SK-N-SH treated with all-trans-retinoic acid at 6 μM for 48 hours (cell line): ENCODE measurements around the gene U2AF2.

Experiments used
- ARNTL ChIP-seq: fragments of 450-650 bp; formaldehyde crosslinking; IDR thresholded peaks from 2 replicates; pipeline ENCODE4 v1.5.0; 2020; ENCODE audit warnings: low read depth, mild to moderate bottlenecking, moderate library complexity, borderline replicate concordance
- BACH2 ChIP-seq: fragments of 250-450 bp; sonication (Bioruptor Pico); IDR thresholded peaks from 2 replicates; pipeline ENCODE4 v1.9.0; 2021; ENCODE audit warnings: mild to moderate bottlenecking, borderline replicate concordance
- CSDC2 ChIP-seq: fragments of 250-450 bp; sonication (Bioruptor Pico); IDR thresholded peaks from 2 replicates; pipeline ENCODE4 v1.5.0; 2020; ENCODE audit warnings: mild to moderate bottlenecking, moderate library complexity
- OSR1 ChIP-seq: fragments of 250-450 bp; sonication (Bioruptor Pico); IDR thresholded peaks from 2 replicates; pipeline ENCODE4 v1.8.0; 2022; ENCODE audit warnings: moderate library complexity, mild to moderate bottlenecking, inconsistent platforms
- SNAI2 ChIP-seq: fragments of 250-450 bp; sonication (Bioruptor Pico); IDR thresholded peaks from 2 replicates; pipeline ENCODE4 v1.5.0; 2020; ENCODE audit warnings: mild to moderate bottlenecking, moderate library complexity
- TCF4 ChIP-seq: fragments of 250-450 bp; sonication (Bioruptor Pico); IDR thresholded peaks from 2 replicates; pipeline ENCODE4 v1.8.0; 2021; ENCODE audit warnings: mild to moderate bottlenecking, moderate library complexity, borderline replicate concordance
- ZC3H10 ChIP-seq: fragments of 250-450 bp; sonication (Bioruptor Pico); IDR thresholded peaks from 2 replicates; pipeline ENCODE4 v1.5.1; 2021; ENCODE audit warnings: mild to moderate bottlenecking, moderate library complexity
- ZFP3 ChIP-seq: fragments of 250-450 bp; sonication (Bioruptor Pico); IDR thresholded peaks from 2 replicates; pipeline ENCODE4 v1.5.0; 2020; ENCODE audit warnings: mild to moderate bottlenecking, moderate library complexity
- ZNF70 ChIP-seq: fragments of 450-650 bp; formaldehyde crosslinking; IDR thresholded peaks from 2 replicates; pipeline ENCODE4 v1.5.0; 2020; ENCODE audit warnings: mild to moderate bottlenecking, moderate library complexity
- TF ChIP-seq, protein P1 (sequence below): fragments of 250-450 bp; sonication (Bioruptor Pico); IDR thresholded peaks from 2 replicates; pipeline ENCODE4 v1.5.1; 2020; ENCODE audit warnings: low read depth, mild to moderate bottlenecking, moderate library complexity

DNA sequence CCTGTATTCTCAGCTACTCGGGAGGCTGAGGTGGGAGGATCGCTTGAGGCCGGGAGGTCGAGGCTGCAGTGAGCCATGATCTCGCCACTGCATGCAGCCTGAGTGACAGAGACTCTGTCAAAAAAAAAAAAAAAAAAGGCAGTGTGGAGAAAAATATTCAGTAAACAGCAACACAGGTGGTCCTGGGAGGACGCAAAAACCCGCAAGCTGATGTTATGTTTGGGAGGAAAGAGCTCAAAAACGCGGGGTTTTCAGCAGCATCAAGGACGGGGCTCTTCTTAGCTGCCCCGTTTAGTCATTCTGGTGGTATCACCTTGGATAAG, 29.9 kb upstream of the U2AF2 start:
- TF ChIP-seq ARNTL (CRISPR knock-in tag) (no peak), OSR1 (no peak), CSDC2 (no peak), ZNF70 (CRISPR knock-in tag) (no peak), SNAI2 (CRISPR knock-in tag) (no peak), TCF4 (no peak), ZFP3 (CRISPR knock-in tag) (no peak), ZC3H10 (CRISPR knock-in tag) (no peak), BACH2 (CRISPR knock-in tag) (no peak)
- TF ChIP-seq, protein P1, sequence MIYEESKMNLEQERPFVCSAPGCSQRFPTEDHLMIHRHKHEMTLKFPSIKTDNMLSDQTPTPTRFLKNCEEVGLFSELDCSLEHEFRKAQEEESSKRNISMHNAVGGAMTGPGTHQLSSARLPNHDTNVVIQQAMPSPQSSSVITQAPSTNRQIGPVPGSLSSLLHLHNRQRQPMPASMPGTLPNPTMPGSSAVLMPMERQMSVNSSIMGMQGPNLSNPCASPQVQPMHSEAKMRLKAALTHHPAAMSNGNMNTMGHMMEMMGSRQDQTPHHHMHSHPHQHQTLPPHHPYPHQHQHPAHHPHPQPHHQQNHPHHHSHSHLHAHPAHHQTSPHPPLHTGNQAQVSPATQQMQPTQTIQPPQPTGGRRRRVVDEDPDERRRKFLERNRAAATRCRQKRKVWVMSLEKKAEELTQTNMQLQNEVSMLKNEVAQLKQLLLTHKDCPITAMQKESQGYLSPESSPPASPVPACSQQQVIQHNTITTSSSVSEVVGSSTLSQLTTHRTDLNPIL (CRISPR knock-in tag) = no peak
